ENCODE measurements around the gene GABRB3. TPM values are rescaled to one million over a fixed set of nuclear protein-coding genes. Genes with fewer than 3 reads are reported as not detected.

Gene GABRB3
- total RNA-seq, 1 donor from 2014 or later, result 8.8 TPM

DNA sequence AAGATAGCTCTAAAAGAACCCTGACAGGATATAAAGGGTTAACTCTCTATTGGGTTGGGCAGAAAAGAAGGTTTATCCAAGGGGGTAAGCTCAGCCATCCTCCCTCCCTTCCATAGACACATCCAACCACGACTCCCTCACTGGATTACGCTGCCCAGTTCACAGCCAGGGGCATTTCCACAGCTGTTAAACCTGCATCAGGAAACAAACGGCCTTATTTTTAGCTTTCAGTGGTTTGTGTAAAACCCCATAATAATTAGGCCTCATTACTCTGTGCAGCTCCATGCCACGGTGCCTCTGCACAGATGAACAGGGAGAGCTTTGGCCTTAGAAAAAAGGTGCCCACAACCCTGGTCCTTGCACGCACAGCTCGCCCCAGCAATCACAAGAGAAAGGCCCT is 110.6 kb downstream of the GABRB3 start:
- no peak overlapping the region for H3K27ac ChIP-seq
- H3K4me1 Mint-ChIP-seq, result peaks cover 26% of the 10 kb centered on the region

DNA sequence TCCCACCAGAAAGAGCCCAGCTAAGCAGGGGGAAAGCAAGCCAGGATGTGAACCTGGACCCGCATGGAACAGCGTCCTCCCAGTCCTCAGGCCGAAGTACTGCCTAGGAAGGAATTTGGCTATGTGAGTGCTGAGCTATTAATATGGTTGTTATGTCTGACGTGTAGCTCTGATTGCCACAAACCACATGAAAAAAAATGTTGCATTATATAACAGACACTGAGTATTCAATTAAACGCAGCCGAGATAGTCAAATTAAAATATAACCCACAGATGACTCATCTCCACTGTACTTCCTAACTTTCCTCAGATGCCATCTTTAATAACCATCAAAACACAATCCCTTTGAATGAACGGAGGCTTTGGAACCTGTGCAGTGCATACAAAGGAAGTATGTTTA is 111.1 kb downstream of the GABRB3 start:
- H3K27ac ChIP-seq, result no peak overlapping the region
- H2AFZ ChIP-seq (replicated peaks), result no peak overlapping the region
- Mint-ChIP-seq H3K9me3 (peaks cover 3% of the 10 kb centered on the region), H3K4me3 (no peak overlapping the region), H3K36me3 (peaks cover 3% of the 10 kb centered on the region), H3K27ac (no peak overlapping the region), H3K4me1 (peaks cover 27% of the 10 kb centered on the region), H3K27me3 (ENCODE audit: insufficient read depth, low read depth) (peaks cover 3% of the 10 kb centered on the region)
- peak overlapping the region; percentile 8 for H3K4me2 ChIP-seq
- no peaks in the 10 kb centered on the region for H3K36me3 ChIP-seq
- H3K9ac ChIP-seq, result no peak overlapping the region
- H3K4me1 ChIP-seq, result peaks cover 22% of the 10 kb centered on the region
- H3K4me3 ChIP-seq, result no peak overlapping the region
- H4K20me1 ChIP-seq (ENCODE audit: low read depth), result no peaks in the 10 kb centered on the region
- no peak for DNase-seq (ENCODE audit: low spot score)
- H3K9me3 ChIP-seq (ENCODE audit: low read depth), result no peaks in the 10 kb centered on the region
- peaks cover 8% of the 10 kb centered on the region for H3F3A ChIP-seq (ENCODE audit: low read depth)
- no peak for TF ChIP-seq EZH2 (IDR thresholded peaks at IDR 0.05)
- TF ChIP-seq, protein P1, sequence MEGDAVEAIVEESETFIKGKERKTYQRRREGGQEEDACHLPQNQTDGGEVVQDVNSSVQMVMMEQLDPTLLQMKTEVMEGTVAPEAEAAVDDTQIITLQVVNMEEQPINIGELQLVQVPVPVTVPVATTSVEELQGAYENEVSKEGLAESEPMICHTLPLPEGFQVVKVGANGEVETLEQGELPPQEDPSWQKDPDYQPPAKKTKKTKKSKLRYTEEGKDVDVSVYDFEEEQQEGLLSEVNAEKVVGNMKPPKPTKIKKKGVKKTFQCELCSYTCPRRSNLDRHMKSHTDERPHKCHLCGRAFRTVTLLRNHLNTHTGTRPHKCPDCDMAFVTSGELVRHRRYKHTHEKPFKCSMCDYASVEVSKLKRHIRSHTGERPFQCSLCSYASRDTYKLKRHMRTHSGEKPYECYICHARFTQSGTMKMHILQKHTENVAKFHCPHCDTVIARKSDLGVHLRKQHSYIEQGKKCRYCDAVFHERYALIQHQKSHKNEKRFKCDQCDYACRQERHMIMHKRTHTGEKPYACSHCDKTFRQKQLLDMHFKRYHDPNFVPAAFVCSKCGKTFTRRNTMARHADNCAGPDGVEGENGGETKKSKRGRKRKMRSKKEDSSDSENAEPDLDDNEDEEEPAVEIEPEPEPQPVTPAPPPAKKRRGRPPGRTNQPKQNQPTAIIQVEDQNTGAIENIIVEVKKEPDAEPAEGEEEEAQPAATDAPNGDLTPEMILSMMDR (IDR thresholded peaks at IDR 0.05), result no peak
- TF ChIP-seq EZH2phosphoT487 (IDR thresholded peaks at IDR 0.05), result no peak
- no peaks in the 10 kb centered on the region for H3K27me3 ChIP-seq
- H3K79me2 ChIP-seq (ENCODE audit: low read depth), result no peaks in the 10 kb centered on the region

More for the DNA sequence above, 110.6 kb downstream of the GABRB3 start:
- Mint-ChIP-seq H3K9me3 (peaks cover 3% of the 10 kb centered on the region), H3K4me3 (no peak overlapping the region), H3K36me3 (peaks cover 3% of the 10 kb centered on the region), H3K27ac (no peak overlapping the region), H3K27me3 (ENCODE audit: insufficient read depth, low read depth) (peaks cover 3% of the 10 kb centered on the region)
- Histone ChIP-seq H3K27me3 (no peaks in the 10 kb centered on the region), H3K4me1 (peaks cover 17% of the 10 kb centered on the region), H3K36me3 (no peaks in the 10 kb centered on the region), H3K79me2 (ENCODE audit: low read depth) (no peaks in the 10 kb centered on the region), H4K20me1 (ENCODE audit: low read depth) (no peaks in the 10 kb centered on the region), H3F3A (ENCODE audit: low read depth) (peaks cover 4% of the 10 kb centered on the region), H3K4me3 (no peak overlapping the region), H2AFZ (replicated peaks) (no peak overlapping the region), H3K4me2 (peak overlapping the region; percentile 8), H3K9ac (no peak overlapping the region), H3K9me3 (ENCODE audit: low read depth) (no peaks in the 10 kb centered on the region)
- TF ChIP-seq EZH2phosphoT487 (IDR thresholded peaks at IDR 0.05) (no peak), EZH2 (IDR thresholded peaks at IDR 0.05) (no peak)
- TF ChIP-seq, protein P1 (IDR thresholded peaks at IDR 0.05), result no peak
- DNase-seq (ENCODE audit: low spot score), result peak; percentile 21

DNA sequence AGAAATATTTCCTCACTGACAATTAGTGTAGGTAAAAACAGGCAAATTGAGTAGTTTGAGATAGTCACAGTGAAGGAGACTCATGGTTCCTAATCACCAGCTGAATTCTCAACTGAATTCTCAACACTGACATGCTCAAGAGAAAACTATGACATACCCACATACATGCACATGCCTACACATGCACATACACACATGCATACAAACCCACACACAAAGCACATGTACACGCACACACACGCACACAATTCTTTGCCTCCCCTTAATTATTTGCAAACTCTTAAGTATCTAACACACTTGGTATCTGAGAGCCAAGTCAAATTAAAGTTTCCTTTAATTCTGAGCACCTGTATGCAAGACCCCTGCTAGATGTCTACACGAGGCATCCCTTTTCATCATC is 111.8 kb downstream of the GABRB3 start:
- Histone ChIP-seq H2AFZ (replicated peaks) (no peak overlapping the region), H3K9me3 (ENCODE audit: low read depth) (no peaks in the 10 kb centered on the region), H3F3A (ENCODE audit: low read depth) (peaks cover 9% of the 10 kb centered on the region), H3K36me3 (no peaks in the 10 kb centered on the region), H3K79me2 (ENCODE audit: low read depth) (no peaks in the 10 kb centered on the region), H4K20me1 (ENCODE audit: low read depth) (no peaks in the 10 kb centered on the region), H3K9ac (no peak overlapping the region), H3K4me2 (no peak overlapping the region), H3K4me3 (no peak overlapping the region), H3K27me3 (no peaks in the 10 kb centered on the region), H3K4me1 (peaks cover 24% of the 10 kb centered on the region), H3K27ac (no peak overlapping the region)
- TF ChIP-seq EZH2phosphoT487 (IDR thresholded peaks at IDR 0.05), result no peak
- TF ChIP-seq, protein P1 (IDR thresholded peaks at IDR 0.05), result no peak
- no peak for TF ChIP-seq EZH2 (IDR thresholded peaks at IDR 0.05)
- DNase-seq (ENCODE audit: low spot score), result no peak
- peaks cover 3% of the 10 kb centered on the region for H3K9me3 Mint-ChIP-seq
- peaks cover 3% of the 10 kb centered on the region for H3K36me3 Mint-ChIP-seq
- peaks cover 21% of the 10 kb centered on the region for H3K4me1 Mint-ChIP-seq
- H3K27me3 Mint-ChIP-seq (ENCODE audit: insufficient read depth, low read depth), result peaks cover 3% of the 10 kb centered on the region
- H3K27ac Mint-ChIP-seq, result no peak overlapping the region
- no peak overlapping the region for H3K4me3 Mint-ChIP-seq

Measured in neural progenitor cell (in vitro differentiated cells).